ENCODE results near the gene EN1. TPM values are rescaled to one million over a fixed set of nuclear protein-coding genes. Genes with fewer than 3 reads are reported as not detected.

Gene EN1
- total RNA-seq, 3 donors from 2014 or later = not detected

DNA sequence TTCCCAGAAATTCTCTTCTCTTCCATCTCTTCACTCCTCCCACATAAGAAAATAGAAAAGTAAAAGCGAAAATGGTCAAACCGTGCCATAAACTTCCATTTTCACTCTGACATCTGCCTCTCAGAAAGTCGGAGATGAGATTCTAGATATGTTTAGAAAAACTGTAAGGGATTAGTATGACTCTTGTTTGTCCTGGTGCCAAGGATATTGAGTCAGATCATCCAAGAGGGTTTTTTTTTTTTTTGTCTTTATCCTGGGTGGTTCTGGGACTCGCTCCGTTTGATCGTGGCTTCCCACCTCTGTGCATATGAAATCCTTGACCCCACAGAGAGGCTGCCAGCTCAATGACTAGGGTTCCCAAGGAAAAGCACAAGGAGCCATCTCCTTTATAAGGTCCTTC lies 17.3 kb downstream of the EN1 start:
- no peak for ATAC-seq
- intact Hi-C loops (cut with DNase I, micrococcal nuclease) = no loop called here
- DNase-seq = no peak
- Histone ChIP-seq H3K4me1 (ENCODE audit: low read depth) (peaks cover 1% of the 10 kb centered on the region), H3K9me3 (no peaks in the 10 kb centered on the region), H3K36me3 (ENCODE audit: low read depth) (no peaks in the 10 kb centered on the region), H3K4me3 (no peak overlapping the region)
- TF ChIP-seq, protein P1, sequence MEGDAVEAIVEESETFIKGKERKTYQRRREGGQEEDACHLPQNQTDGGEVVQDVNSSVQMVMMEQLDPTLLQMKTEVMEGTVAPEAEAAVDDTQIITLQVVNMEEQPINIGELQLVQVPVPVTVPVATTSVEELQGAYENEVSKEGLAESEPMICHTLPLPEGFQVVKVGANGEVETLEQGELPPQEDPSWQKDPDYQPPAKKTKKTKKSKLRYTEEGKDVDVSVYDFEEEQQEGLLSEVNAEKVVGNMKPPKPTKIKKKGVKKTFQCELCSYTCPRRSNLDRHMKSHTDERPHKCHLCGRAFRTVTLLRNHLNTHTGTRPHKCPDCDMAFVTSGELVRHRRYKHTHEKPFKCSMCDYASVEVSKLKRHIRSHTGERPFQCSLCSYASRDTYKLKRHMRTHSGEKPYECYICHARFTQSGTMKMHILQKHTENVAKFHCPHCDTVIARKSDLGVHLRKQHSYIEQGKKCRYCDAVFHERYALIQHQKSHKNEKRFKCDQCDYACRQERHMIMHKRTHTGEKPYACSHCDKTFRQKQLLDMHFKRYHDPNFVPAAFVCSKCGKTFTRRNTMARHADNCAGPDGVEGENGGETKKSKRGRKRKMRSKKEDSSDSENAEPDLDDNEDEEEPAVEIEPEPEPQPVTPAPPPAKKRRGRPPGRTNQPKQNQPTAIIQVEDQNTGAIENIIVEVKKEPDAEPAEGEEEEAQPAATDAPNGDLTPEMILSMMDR (IDR thresholded peaks at IDR 0.05) = no peak

GRCh38 chr2:118826093-118826492 lies 21.4 kb downstream of the EN1 start:
- DNase-seq (no peak), ATAC-seq (no peak)
- Histone ChIP-seq H3K36me3 (ENCODE audit: low read depth) (no peaks in the 10 kb centered on the region), H3K4me3 (no peak overlapping the region), H3K4me1 (ENCODE audit: low read depth) (no peaks in the 10 kb centered on the region), H3K9me3 (no peaks in the 10 kb centered on the region)
- intact Hi-C loops (cut with DNase I, micrococcal nuclease) = no loop called here
- TF ChIP-seq, protein P1 (IDR thresholded peaks at IDR 0.05) = no peak

- no peak overlapping the region for H3K4me3 ChIP-seq
- H3K4me1 ChIP-seq (ENCODE audit: low read depth) = no peaks in the 10 kb centered on the region
- intact Hi-C loops (cut with DNase I, micrococcal nuclease) = no loop called here
- DNase-seq = no peak
- TF ChIP-seq, protein P1 (IDR thresholded peaks at IDR 0.05) = no peak
- no peaks in the 10 kb centered on the region for H3K36me3 ChIP-seq (ENCODE audit: low read depth)
- H3K9me3 ChIP-seq = no peaks in the 10 kb centered on the region
- ATAC-seq = no peak
Observed at GRCh38 chr2:118823633-118824032, 23.8 kb downstream of the EN1 start.

DNA sequence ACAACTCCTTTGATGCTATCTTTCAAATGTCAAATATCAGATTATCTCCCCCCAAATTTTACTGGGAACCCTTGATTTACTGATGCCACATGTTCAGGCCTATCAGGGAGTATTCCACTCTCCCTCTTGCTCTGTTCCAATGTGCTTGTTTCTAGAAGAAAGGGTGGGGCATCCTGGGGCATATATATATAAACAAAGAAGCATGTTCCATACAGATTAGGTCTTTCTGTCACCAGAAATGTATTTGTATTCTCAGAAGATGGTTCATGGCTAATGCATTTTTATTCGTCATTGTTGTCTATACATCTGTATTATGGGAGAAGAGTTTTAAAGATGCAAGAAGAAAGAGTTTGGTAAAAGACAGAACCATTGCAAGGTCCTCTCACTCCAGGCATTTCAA lies 24.9 kb downstream of the EN1 start:
- Histone ChIP-seq H3K36me3 (ENCODE audit: low read depth) (no peaks in the 10 kb centered on the region), H3K4me3 (no peak overlapping the region), H3K9me3 (no peaks in the 10 kb centered on the region), H3K4me1 (ENCODE audit: low read depth) (no peaks in the 10 kb centered on the region)
- DNase-seq (no peak), ATAC-seq (no peak)
- TF ChIP-seq, protein P1 (IDR thresholded peaks at IDR 0.05) = no peak
- intact Hi-C loops (cut with DNase I, micrococcal nuclease) = no loop called here

- no peak for ATAC-seq
- H3K36me3 ChIP-seq (ENCODE audit: low read depth) = no peaks in the 10 kb centered on the region
- H3K4me3 ChIP-seq = no peak overlapping the region
- no peaks in the 10 kb centered on the region for H3K9me3 ChIP-seq
- TF ChIP-seq, protein P1 (IDR thresholded peaks at IDR 0.05) = no peak
- H3K4me1 ChIP-seq (ENCODE audit: low read depth) = no peaks in the 10 kb centered on the region
- intact Hi-C loops (cut with DNase I, micrococcal nuclease) = no loop called here
- no peak for DNase-seq
Observed at GRCh38 chr2:118822015-118822414, 25.4 kb downstream of the EN1 start.

- Histone ChIP-seq H3K4me1 (ENCODE audit: low read depth) (no peaks in the 10 kb centered on the region), H3K4me3 (no peak overlapping the region), H3K36me3 (ENCODE audit: low read depth) (no peaks in the 10 kb centered on the region), H3K9me3 (no peaks in the 10 kb centered on the region)
- no peak for DNase-seq
- ATAC-seq = no peak
- TF ChIP-seq, protein P1 (IDR thresholded peaks at IDR 0.05) = no peak
- intact Hi-C loops (cut with DNase I, micrococcal nuclease) = no loop called here
Observed at GRCh38 chr2:118817469-118817868, 30.0 kb downstream of the EN1 start.

Data from mucosa of descending colon (tissue), 3 donors.